Measurements from ENCODE around the gene KCNK4.

Gene KCNK4

GRCh38 chr11:64258356-64258755 is 32.7 kb upstream of the KCNK4 start:
- H3K27me3 Mint-ChIP-seq: no peaks in the 10 kb centered on the region
- H3K9me3 Mint-ChIP-seq: no peaks in the 10 kb centered on the region
- ATAC-seq (replicated peaks; ENCODE audit: extremely low read depth, poor library complexity, severe bottlenecking) (no peak), DNase-seq (ENCODE audit: low spot score in 2 of 2) (no peak)
- H3K36me3 Mint-ChIP-seq (ENCODE audit: insufficient read depth): peaks cover 11% of the 10 kb centered on the region
- H3K4me3 Mint-ChIP-seq: no peak overlapping the region
- H3K4me1 Mint-ChIP-seq: peaks cover 15% of the 10 kb centered on the region
- H3K27ac Mint-ChIP-seq (ENCODE audit: low read depth): no peak overlapping the region

GRCh38 chr11:64258946-64259532 is 32.1 kb upstream of the KCNK4 start:
- DNase-seq (ENCODE audit: low spot score in 2 of 2): no peak

GRCh38 chr11:64259533-64260067 is 31.5 kb upstream of the KCNK4 start:
- H3K4me1 Mint-ChIP-seq: peaks cover 11% of the 10 kb centered on the region

More at GRCh38 chr11:64258946-64259532, 32.1 kb upstream of the KCNK4 start:
- peaks cover 11% of the 10 kb centered on the region for H3K4me1 Mint-ChIP-seq
- peaks cover 11% of the 10 kb centered on the region for H3K36me3 Mint-ChIP-seq (ENCODE audit: insufficient read depth)
- H3K27me3 Mint-ChIP-seq: no peaks in the 10 kb centered on the region
- no peak overlapping the region for H3K27ac Mint-ChIP-seq (ENCODE audit: low read depth)
- no peaks in the 10 kb centered on the region for H3K9me3 Mint-ChIP-seq
- H3K4me3 Mint-ChIP-seq: no peak overlapping the region
- ATAC-seq (replicated peaks; ENCODE audit: extremely low read depth, poor library complexity, severe bottlenecking): no peak

GRCh38 chr11:64260147-64260708 is 30.9 kb upstream of the KCNK4 start:
- no peaks in the 10 kb centered on the region for H3K9me3 Mint-ChIP-seq
- peaks cover 11% of the 10 kb centered on the region for H3K4me1 Mint-ChIP-seq
- H3K36me3 Mint-ChIP-seq (ENCODE audit: insufficient read depth): peaks cover 11% of the 10 kb centered on the region
- no peak overlapping the region for H3K4me3 Mint-ChIP-seq
- ATAC-seq (replicated peaks; ENCODE audit: extremely low read depth, poor library complexity, severe bottlenecking) (no peak), DNase-seq (ENCODE audit: low spot score in 2 of 2) (no peak)
- H3K27ac Mint-ChIP-seq (ENCODE audit: low read depth): peak overlapping the region; percentile 47
- H3K27me3 Mint-ChIP-seq: no peaks in the 10 kb centered on the region

More at GRCh38 chr11:64259533-64260067, 31.5 kb upstream of the KCNK4 start:
- Mint-ChIP-seq H3K27ac (ENCODE audit: low read depth) (peak overlapping the region; percentile 47), H3K4me3 (no peak overlapping the region), H3K9me3 (no peaks in the 10 kb centered on the region), H3K27me3 (no peaks in the 10 kb centered on the region), H3K36me3 (ENCODE audit: insufficient read depth) (peaks cover 11% of the 10 kb centered on the region)
- ATAC-seq (replicated peaks; ENCODE audit: extremely low read depth, poor library complexity, severe bottlenecking) (no peak), DNase-seq (ENCODE audit: low spot score in 2 of 2) (no peak)

- Mint-ChIP-seq H3K4me3 (no peak overlapping the region), H3K9me3 (no peaks in the 10 kb centered on the region), H3K36me3 (ENCODE audit: insufficient read depth) (peaks cover 13% of the 10 kb centered on the region), H3K27me3 (no peaks in the 10 kb centered on the region), H3K27ac (ENCODE audit: low read depth) (no peak overlapping the region), H3K4me1 (peaks cover 11% of the 10 kb centered on the region)
- no peak for DNase-seq (ENCODE audit: low spot score in 2 of 2)
- ATAC-seq (replicated peaks; ENCODE audit: extremely low read depth, poor library complexity, severe bottlenecking): no peak
Measured at GRCh38 chr11:64261556-64262080, 29.5 kb upstream of the KCNK4 start.

- no peak overlapping the region for H3K27ac Mint-ChIP-seq (ENCODE audit: low read depth)
- H3K9me3 Mint-ChIP-seq: no peaks in the 10 kb centered on the region
- H3K4me1 Mint-ChIP-seq: peaks cover 11% of the 10 kb centered on the region
- no peak overlapping the region for H3K4me3 Mint-ChIP-seq
- H3K27me3 Mint-ChIP-seq: no peaks in the 10 kb centered on the region
- peaks cover 14% of the 10 kb centered on the region for H3K36me3 Mint-ChIP-seq (ENCODE audit: insufficient read depth)
- ATAC-seq (replicated peaks; ENCODE audit: extremely low read depth, poor library complexity, severe bottlenecking) (no peak), DNase-seq (ENCODE audit: low spot score in 2 of 2) (no peak)
Measured at GRCh38 chr11:64262271-64263002, 28.7 kb upstream of the KCNK4 start.

- H3K27me3 Mint-ChIP-seq: no peaks in the 10 kb centered on the region
- ATAC-seq (replicated peaks; ENCODE audit: extremely low read depth, poor library complexity, severe bottlenecking): no peak
- peaks cover 8% of the 10 kb centered on the region for H3K36me3 Mint-ChIP-seq (ENCODE audit: insufficient read depth)
- no peaks in the 10 kb centered on the region for H3K9me3 Mint-ChIP-seq
- no peak for DNase-seq (ENCODE audit: low spot score in 2 of 2)
- H3K4me3 Mint-ChIP-seq: no peak overlapping the region
- H3K27ac Mint-ChIP-seq (ENCODE audit: low read depth): no peak overlapping the region
- H3K4me1 Mint-ChIP-seq: peaks cover 17% of the 10 kb centered on the region
Measured at GRCh38 chr11:64263021-64263946, 27.8 kb upstream of the KCNK4 start.

GRCh38 chr11:64263947-64264317 is 27.2 kb upstream of the KCNK4 start:
- no peak for ATAC-seq (replicated peaks; ENCODE audit: extremely low read depth, poor library complexity, severe bottlenecking)
- Mint-ChIP-seq H3K27me3 (no peaks in the 10 kb centered on the region), H3K9me3 (no peaks in the 10 kb centered on the region), H3K27ac (ENCODE audit: low read depth) (no peak overlapping the region), H3K4me3 (no peak overlapping the region), H3K36me3 (ENCODE audit: insufficient read depth) (peaks cover 6% of the 10 kb centered on the region), H3K4me1 (peaks cover 23% of the 10 kb centered on the region)
- DNase-seq (ENCODE audit: low spot score in 2 of 2): no peak

- Mint-ChIP-seq H3K27ac (ENCODE audit: low read depth) (no peak overlapping the region), H3K9me3 (no peaks in the 10 kb centered on the region), H3K36me3 (ENCODE audit: insufficient read depth) (peaks cover 6% of the 10 kb centered on the region)
Measured at GRCh38 chr11:64264371-64264852, 26.7 kb upstream of the KCNK4 start.

GRCh38 chr11:64265176-64266160 is 25.6 kb upstream of the KCNK4 start:
- Mint-ChIP-seq H3K36me3 (ENCODE audit: insufficient read depth) (peaks cover 13% of the 10 kb centered on the region), H3K9me3 (no peaks in the 10 kb centered on the region), H3K4me1 (peaks cover 22% of the 10 kb centered on the region), H3K27me3 (no peaks in the 10 kb centered on the region), H3K4me3 (no peak overlapping the region), H3K27ac (ENCODE audit: low read depth) (no peak overlapping the region)
- no peak for DNase-seq (ENCODE audit: low spot score in 2 of 2)
- ATAC-seq (replicated peaks; ENCODE audit: extremely low read depth, poor library complexity, severe bottlenecking): no peak

More at GRCh38 chr11:64264371-64264852, 26.7 kb upstream of the KCNK4 start:
- H3K4me1 Mint-ChIP-seq: peaks cover 26% of the 10 kb centered on the region
- H3K27me3 Mint-ChIP-seq: no peaks in the 10 kb centered on the region
- DNase-seq (ENCODE audit: low spot score in 2 of 2) (no peak), ATAC-seq (replicated peaks; ENCODE audit: extremely low read depth, poor library complexity, severe bottlenecking) (no peak)
- H3K4me3 Mint-ChIP-seq: no peak overlapping the region

- no peak for ATAC-seq (replicated peaks; ENCODE audit: extremely low read depth, poor library complexity, severe bottlenecking)
- no peak overlapping the region for H3K4me3 Mint-ChIP-seq
- H3K27me3 Mint-ChIP-seq: no peaks in the 10 kb centered on the region
- H3K27ac Mint-ChIP-seq (ENCODE audit: low read depth): no peak overlapping the region
- no peaks in the 10 kb centered on the region for H3K9me3 Mint-ChIP-seq
- no peak for DNase-seq (ENCODE audit: low spot score in 2 of 2)
- H3K4me1 Mint-ChIP-seq: peaks cover 24% of the 10 kb centered on the region
- peaks cover 21% of the 10 kb centered on the region for H3K36me3 Mint-ChIP-seq (ENCODE audit: insufficient read depth)
Measured at GRCh38 chr11:64266339-64266738, 24.8 kb upstream of the KCNK4 start.
